HCT116 (cell line): ENCODE results near the gene ZNF254.

ENCODE experiments used
- POLR2AphosphoS5 ChIP-seq: IDR thresholded peaks from 2 replicates; pipeline ENCODE4 v1.6.1; 2011; ENCODE audit warnings: mild to moderate bottlenecking, low read depth, low read length, moderate library complexity
- TF ChIP-seq, protein P1 (sequence below): IDR thresholded peaks from 2 replicates; pipeline ENCODE4 v1.6.1; 2011; ENCODE audit warnings: mild to moderate bottlenecking, low read length, moderate library complexity; ENCODE audit not compliant: insufficient replicate concordance; ENCODE audit errors: extremely low read depth

DNA sequence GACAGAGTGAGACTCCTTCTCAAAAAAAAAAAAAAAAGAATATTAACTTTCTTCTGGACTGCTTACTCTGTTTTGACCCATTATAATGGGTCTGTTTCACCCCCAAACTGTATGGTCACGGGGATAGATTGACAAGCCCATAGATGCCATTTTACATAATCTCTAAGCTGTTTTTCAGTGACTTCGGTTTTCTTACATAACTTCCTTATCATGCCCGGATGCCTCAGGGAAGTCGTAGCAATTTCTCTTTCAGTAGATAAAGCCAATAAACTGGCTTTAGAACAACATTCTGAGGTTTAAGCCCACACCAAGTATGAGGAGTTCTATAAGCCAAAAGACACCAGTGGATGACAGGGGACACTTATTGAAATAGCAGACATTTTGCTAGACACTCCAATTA is 5.9 kb upstream of the ZNF254 start:
- no peak for TF ChIP-seq POLR2AphosphoS5
- TF ChIP-seq, protein P1, sequence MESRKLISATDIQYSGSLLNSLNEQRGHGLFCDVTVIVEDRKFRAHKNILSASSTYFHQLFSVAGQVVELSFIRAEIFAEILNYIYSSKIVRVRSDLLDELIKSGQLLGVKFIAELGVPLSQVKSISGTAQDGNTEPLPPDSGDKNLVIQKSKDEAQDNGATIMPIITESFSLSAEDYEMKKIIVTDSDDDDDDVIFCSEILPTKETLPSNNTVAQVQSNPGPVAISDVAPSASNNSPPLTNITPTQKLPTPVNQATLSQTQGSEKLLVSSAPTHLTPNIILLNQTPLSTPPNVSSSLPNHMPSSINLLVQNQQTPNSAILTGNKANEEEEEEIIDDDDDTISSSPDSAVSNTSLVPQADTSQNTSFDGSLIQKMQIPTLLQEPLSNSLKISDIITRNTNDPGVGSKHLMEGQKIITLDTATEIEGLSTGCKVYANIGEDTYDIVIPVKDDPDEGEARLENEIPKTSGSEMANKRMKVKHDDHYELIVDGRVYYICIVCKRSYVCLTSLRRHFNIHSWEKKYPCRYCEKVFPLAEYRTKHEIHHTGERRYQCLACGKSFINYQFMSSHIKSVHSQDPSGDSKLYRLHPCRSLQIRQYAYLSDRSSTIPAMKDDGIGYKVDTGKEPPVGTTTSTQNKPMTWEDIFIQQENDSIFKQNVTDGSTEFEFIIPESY = no peak
